Mesendoderm (in vitro differentiated cells): Measurements from ENCODE around the gene PLCB1.

Experiments used
- DNase-seq: peaks from one replicate; pipeline ENCODE4 v3.0.0; 2013
- H2AK5ac ChIP-seq: 2 replicates; pipeline ENCODE4 v1.6.1; 2013; ENCODE audit warnings: low read length, inconsistent platforms
- H2BK120ac ChIP-seq: 2 replicates; pipeline ENCODE4 v1.6.1; 2013; ENCODE audit warnings: low read depth, mild to moderate bottlenecking, low read length, moderate library complexity, mixed read lengths
- H2BK15ac ChIP-seq: replicated peaks from 2 replicates; pipeline ENCODE4 v1.6.1; 2013; ENCODE audit warnings: low read depth, mild to moderate bottlenecking, moderate library complexity
- H2BK5ac ChIP-seq: 2 replicates; pipeline ENCODE4 v1.6.1; 2013; ENCODE audit warnings: low read length, inconsistent platforms
- H3K18ac ChIP-seq: 2 replicates; pipeline ENCODE4 v1.6.1; 2013; ENCODE audit warnings: mild to moderate bottlenecking, low read length, mixed read lengths
- H3K23ac ChIP-seq: one replicate; pipeline ENCODE4 v1.6.1; 2013; ENCODE audit warnings: low read length
- H3K27ac ChIP-seq: 2 replicates; pipeline ENCODE4 v1.5.1; 2013; ENCODE audit warnings: low read depth, mild to moderate bottlenecking, inconsistent platforms, low read length, moderate library complexity
- H3K27me3 ChIP-seq: 2 replicates; pipeline ENCODE4 v1.6.1; 2013; ENCODE audit warnings: low read length, control low read depth, mild to moderate bottlenecking, inconsistent platforms; ENCODE audit not compliant: insufficient read depth, poor library complexity
- H3K36me3 ChIP-seq: 2 replicates; pipeline ENCODE4 v1.6.1; 2013; ENCODE audit warnings: low read length, inconsistent platforms; ENCODE audit not compliant: control insufficient read depth, insufficient read depth
- H3K4ac ChIP-seq: one replicate; pipeline ENCODE4 v1.6.1; 2013; ENCODE audit warnings: low read depth, mild to moderate bottlenecking, low read length, moderate library complexity
- H3K4me1 ChIP-seq: 2 replicates; pipeline ENCODE4 v1.6.1; 2013; ENCODE audit warnings: low read depth, low read length, inconsistent platforms; ENCODE audit not compliant: control insufficient read depth
- H3K4me2 ChIP-seq: 2 replicates; pipeline ENCODE4 v1.6.1; 2013; ENCODE audit warnings: low read length
- H3K4me3 ChIP-seq: 2 replicates; pipeline ENCODE4 v1.5.1; 2013; ENCODE audit warnings: mild to moderate bottlenecking, low read length
- H3K56ac ChIP-seq: one replicate; pipeline ENCODE4 v1.6.1; 2013; ENCODE audit warnings: low read length
- H3K79me1 ChIP-seq: 2 replicates; pipeline ENCODE4 v1.6.1; 2013; ENCODE audit warnings: low read length, inconsistent platforms
- H3K79me2 ChIP-seq: 2 replicates; pipeline ENCODE4 v1.6.1; 2013; ENCODE audit warnings: mild to moderate bottlenecking, low read length; ENCODE audit not compliant: control insufficient read depth, insufficient read depth
- H3K9ac ChIP-seq: 2 replicates; pipeline ENCODE4 v1.6.1; 2013; ENCODE audit warnings: low read length, inconsistent platforms
- H4K5ac ChIP-seq: one replicate; pipeline ENCODE4 v1.6.1; 2013; ENCODE audit warnings: low read length
- H4K8ac ChIP-seq: one replicate; pipeline ENCODE4 v1.6.1; 2013; ENCODE audit warnings: low read depth, mild to moderate bottlenecking, control low read depth, low read length, moderate library complexity
- WGBS: extraction: QIAGEN DNeasy Blood & Tissue Kit; methylation state at CpG from one replicate; pipeline ENCODE4 v1.1.7; 2013; ENCODE audit warnings: low lambda C conversion rate, missing lambda C conversion rate; ENCODE audit not compliant: insufficient coverage; ENCODE audit errors: extremely low coverage; 5-methylcytosine and 5-hydroxymethylcytosine counted together

Gene PLCB1

DNA sequence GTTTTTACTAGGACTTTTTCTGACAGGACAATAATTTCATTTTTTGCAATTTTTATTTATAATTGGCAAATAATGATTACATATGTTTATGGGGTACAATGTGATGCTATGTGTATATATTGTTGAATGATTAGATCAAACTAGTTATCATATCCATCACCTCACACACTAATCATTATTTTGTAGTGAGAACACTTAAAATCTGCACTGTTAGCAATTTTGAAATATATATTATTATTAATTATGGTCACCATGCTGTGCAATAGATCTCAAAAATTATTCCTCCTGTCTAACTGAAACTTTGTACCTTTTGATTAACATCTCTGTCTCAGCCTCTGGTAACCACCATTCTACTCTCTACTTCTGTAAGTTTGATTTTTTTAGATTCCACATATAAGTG, 378.7 kb downstream of the PLCB1 start:
- Histone ChIP-seq H2BK120ac (no peak overlapping the region), H3K27me3 (no peaks in the 10 kb centered on the region), H2BK5ac (no peak overlapping the region), H3K56ac (no peak overlapping the region), H3K9ac (no peak overlapping the region), H3K4me2 (no peak overlapping the region), H3K4me1 (no peaks in the 10 kb centered on the region), H3K4ac (no peak overlapping the region), H3K79me1 (no peaks in the 10 kb centered on the region), H3K18ac (no peak overlapping the region), H3K79me2 (no peaks in the 10 kb centered on the region), H3K23ac (no peak overlapping the region), H2BK15ac (no peak overlapping the region), H4K5ac (no peak overlapping the region), H3K27ac (no peak overlapping the region), H4K8ac (no peak overlapping the region), H3K4me3 (no peak overlapping the region), H3K36me3 (no peaks in the 10 kb centered on the region), H2AK5ac (no peak overlapping the region)
- DNase-seq, result no peak

DNA sequence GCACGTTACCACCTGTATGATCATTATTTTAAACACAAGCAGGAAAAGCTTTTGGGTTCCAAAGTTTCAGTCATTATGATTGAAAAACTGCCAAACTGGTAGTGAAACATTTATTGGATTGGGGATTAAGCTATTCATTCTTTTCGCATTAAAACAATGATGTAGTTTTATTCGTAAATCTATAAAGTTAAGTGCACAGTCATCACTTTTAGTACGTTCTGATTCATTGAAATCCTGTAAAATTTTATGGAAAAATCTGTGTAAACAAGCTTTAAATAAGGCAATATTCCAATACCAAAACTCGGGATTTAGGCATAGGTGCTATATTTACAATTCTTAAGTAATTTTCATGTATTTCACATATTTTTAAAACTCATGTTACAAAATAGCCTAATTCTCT, 379.9 kb downstream of the PLCB1 start:
- Histone ChIP-seq H3K23ac (no peak overlapping the region), H2BK5ac (no peak overlapping the region), H3K4me3 (no peak overlapping the region), H3K9ac (no peak overlapping the region), H4K8ac (no peak overlapping the region), H2BK15ac (no peak overlapping the region), H2BK120ac (no peak overlapping the region), H3K4me2 (no peak overlapping the region), H3K18ac (no peak overlapping the region), H3K27ac (no peak overlapping the region), H3K27me3 (no peaks in the 10 kb centered on the region), H3K4ac (no peak overlapping the region), H3K56ac (no peak overlapping the region), H3K4me1 (no peaks in the 10 kb centered on the region), H3K79me2 (no peaks in the 10 kb centered on the region), H4K5ac (no peak overlapping the region), H3K79me1 (no peaks in the 10 kb centered on the region), H3K36me3 (no peaks in the 10 kb centered on the region), H2AK5ac (no peak overlapping the region)
- WGBS, result no CpG with 5 or more reads among the region's 5 CpGs
- no peak for DNase-seq

DNA sequence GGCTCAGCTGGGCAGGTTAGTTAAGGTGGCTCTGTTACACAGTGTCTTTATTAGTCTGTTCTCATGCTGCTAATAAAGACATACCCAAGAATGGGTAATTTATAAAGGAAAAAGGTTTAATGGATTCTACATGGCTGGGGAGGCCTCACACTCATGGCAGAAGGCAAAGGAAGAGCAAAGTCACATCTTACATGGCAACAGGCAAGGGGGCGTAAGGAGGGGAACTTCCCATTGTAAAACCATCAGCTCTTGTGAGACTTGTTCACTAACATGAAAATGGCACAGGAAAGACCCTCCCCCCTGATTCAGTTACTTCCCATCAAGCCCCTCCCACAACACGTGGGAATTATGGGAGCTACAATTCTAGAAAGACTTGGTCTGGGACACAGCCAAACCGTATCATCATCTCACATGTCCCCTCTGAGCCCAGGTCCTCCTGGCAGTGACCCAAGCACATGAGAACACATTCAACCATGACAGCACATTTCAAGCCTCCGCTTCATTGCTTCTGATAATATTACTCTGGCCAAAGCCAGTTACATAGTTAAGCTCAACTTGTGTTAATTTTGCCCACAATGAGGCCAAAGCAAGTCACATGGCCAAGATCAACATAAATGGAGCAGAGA, 383.9 kb downstream of the PLCB1 start:
- no peak overlapping the region for H2AK5ac ChIP-seq
- no peaks in the 10 kb centered on the region for H3K79me2 ChIP-seq
- no peaks in the 10 kb centered on the region for H3K36me3 ChIP-seq
- H3K27ac ChIP-seq, result no peak overlapping the region
- H2BK5ac ChIP-seq, result no peak overlapping the region
- no peak overlapping the region for H2BK15ac ChIP-seq
- no peak overlapping the region for H3K56ac ChIP-seq
- H3K4ac ChIP-seq, result no peak overlapping the region
- H2BK120ac ChIP-seq, result no peak overlapping the region
- no peak overlapping the region for H3K4me2 ChIP-seq
- no peak overlapping the region for H3K4me3 ChIP-seq
- H3K23ac ChIP-seq, result no peak overlapping the region
- no peak overlapping the region for H3K9ac ChIP-seq
- WGBS, result no CpG with 5 or more reads among the region's 4 CpGs
- H3K27me3 ChIP-seq, result no peaks in the 10 kb centered on the region
- H3K79me1 ChIP-seq, result no peaks in the 10 kb centered on the region
- H3K4me1 ChIP-seq, result no peaks in the 10 kb centered on the region
- no peak overlapping the region for H3K18ac ChIP-seq
- DNase-seq, result no peak
- no peak overlapping the region for H4K5ac ChIP-seq
- H4K8ac ChIP-seq, result no peak overlapping the region

DNA sequence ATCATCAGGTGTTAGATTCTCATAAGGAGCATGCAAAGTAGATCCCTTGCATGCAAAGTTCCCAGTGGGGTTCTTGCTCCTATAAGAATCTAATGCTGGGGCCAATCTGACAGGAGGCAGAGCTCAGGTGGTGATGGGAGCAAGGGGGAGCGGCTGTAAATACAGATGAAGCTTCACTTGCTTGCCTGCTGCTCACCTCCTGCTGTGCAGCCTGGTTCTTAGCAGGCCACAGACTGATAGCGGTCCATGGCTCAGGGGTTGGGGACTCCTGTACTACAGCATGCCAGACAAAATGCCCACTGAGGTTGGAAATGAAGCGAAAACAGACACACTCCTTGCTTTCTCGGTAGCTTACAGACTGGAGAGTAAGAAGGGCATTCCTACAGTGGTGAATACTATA, 386.8 kb downstream of the PLCB1 start:
- H3K27me3 ChIP-seq, result no peaks in the 10 kb centered on the region
- WGBS, result no CpG with 5 or more reads among the region's 4 CpGs

DNA sequence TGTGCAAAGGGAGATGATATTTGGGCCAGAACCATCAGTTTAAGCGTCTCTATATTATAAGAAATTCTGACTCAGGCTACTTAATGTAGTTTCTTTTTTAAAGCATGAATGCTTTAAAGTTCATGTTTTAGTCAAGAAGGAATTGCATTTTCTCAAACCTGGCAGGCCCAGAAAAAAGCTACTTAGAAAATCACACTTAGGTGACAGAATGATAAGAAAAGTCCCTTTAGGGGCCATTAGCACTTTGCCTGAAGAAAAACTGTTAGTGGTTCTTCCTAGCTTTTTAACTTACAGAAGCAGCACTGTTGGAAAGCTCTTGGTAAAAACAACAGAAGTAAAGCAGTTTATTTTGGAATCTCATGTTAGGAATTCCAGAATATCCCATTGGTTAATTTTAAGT, 387.8 kb downstream of the PLCB1 start:
- no CpG with 5 or more reads among the region's 1 CpG for WGBS
- no peak overlapping the region for H4K8ac ChIP-seq
- no peak overlapping the region for H2AK5ac ChIP-seq
- H3K4me3 ChIP-seq, result no peak overlapping the region
- H3K23ac ChIP-seq, result no peak overlapping the region
- H2BK120ac ChIP-seq, result no peak overlapping the region
- H3K79me2 ChIP-seq, result no peaks in the 10 kb centered on the region
- H3K4ac ChIP-seq, result no peak overlapping the region
- H3K27me3 ChIP-seq, result no peaks in the 10 kb centered on the region
- no peak overlapping the region for H3K9ac ChIP-seq
- no peaks in the 10 kb centered on the region for H3K36me3 ChIP-seq
- peak; percentile 69 for DNase-seq
- no peak overlapping the region for H4K5ac ChIP-seq
- peaks cover 7% of the 10 kb centered on the region for H3K4me1 ChIP-seq
- no peaks in the 10 kb centered on the region for H3K79me1 ChIP-seq
- H2BK5ac ChIP-seq, result no peak overlapping the region
- no peak overlapping the region for H3K27ac ChIP-seq
- H3K4me2 ChIP-seq, result no peak overlapping the region
- no peak overlapping the region for H2BK15ac ChIP-seq
- no peak overlapping the region for H3K18ac ChIP-seq
- H3K56ac ChIP-seq, result no peak overlapping the region

More for the DNA sequence above, 386.8 kb downstream of the PLCB1 start:
- no peak overlapping the region for H2AK5ac ChIP-seq
- H2BK15ac ChIP-seq, result no peak overlapping the region
- no peak overlapping the region for H3K4me2 ChIP-seq
- no peak overlapping the region for H4K5ac ChIP-seq
- H2BK5ac ChIP-seq, result no peak overlapping the region
- no peak overlapping the region for H3K4ac ChIP-seq
- H3K36me3 ChIP-seq, result no peaks in the 10 kb centered on the region
- no peaks in the 10 kb centered on the region for H3K79me2 ChIP-seq
- peak; percentile 78 for DNase-seq
- no peak overlapping the region for H3K9ac ChIP-seq
- H3K4me1 ChIP-seq, result peaks cover 4% of the 10 kb centered on the region
- H3K23ac ChIP-seq, result no peak overlapping the region
- no peak overlapping the region for H3K18ac ChIP-seq
- no peak overlapping the region for H4K8ac ChIP-seq
- H2BK120ac ChIP-seq, result no peak overlapping the region
- no peak overlapping the region for H3K27ac ChIP-seq
- no peak overlapping the region for H3K56ac ChIP-seq
- H3K79me1 ChIP-seq, result no peaks in the 10 kb centered on the region
- no peak overlapping the region for H3K4me3 ChIP-seq

DNA sequence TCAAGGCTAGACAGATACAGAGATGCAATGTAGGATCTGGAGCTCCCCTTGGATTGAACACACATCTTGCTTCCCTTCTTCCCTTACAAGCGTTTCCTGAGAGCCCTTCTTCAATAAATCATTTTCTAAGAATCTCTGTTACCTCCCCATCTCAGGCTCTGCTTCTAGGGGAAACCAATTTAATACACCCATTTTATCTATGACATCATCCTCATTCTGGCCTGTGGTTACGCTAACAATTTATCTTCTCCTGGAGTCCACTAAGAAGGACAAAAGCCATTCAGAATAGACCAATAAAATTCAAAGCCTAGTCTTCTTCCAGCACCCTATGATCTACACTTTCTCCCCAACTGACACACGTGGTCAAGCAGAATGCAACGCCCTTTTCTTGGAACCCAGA, 390.1 kb downstream of the PLCB1 start:
- WGBS, result no CpG with 5 or more reads among the region's 4 CpGs
- no peak overlapping the region for H2BK15ac ChIP-seq
- no peaks in the 10 kb centered on the region for H3K27me3 ChIP-seq
- no peaks in the 10 kb centered on the region for H3K79me1 ChIP-seq
- no peaks in the 10 kb centered on the region for H3K79me2 ChIP-seq
- H3K27ac ChIP-seq, result no peak overlapping the region
- H3K9ac ChIP-seq, result no peak overlapping the region
- no peak overlapping the region for H2BK120ac ChIP-seq
- H3K56ac ChIP-seq, result no peak overlapping the region
- no peak overlapping the region for H3K4me2 ChIP-seq
- no peak overlapping the region for H3K23ac ChIP-seq
- no peak overlapping the region for H4K8ac ChIP-seq
- no peak overlapping the region for H3K4me3 ChIP-seq
- no peak overlapping the region for H3K18ac ChIP-seq
- no peak overlapping the region for H4K5ac ChIP-seq
- H3K36me3 ChIP-seq, result no peaks in the 10 kb centered on the region
- H2AK5ac ChIP-seq, result peak overlapping the region; percentile 24
- H2BK5ac ChIP-seq, result no peak overlapping the region
- H3K4me1 ChIP-seq, result peaks cover 7% of the 10 kb centered on the region
- no peak for DNase-seq
- no peak overlapping the region for H3K4ac ChIP-seq
